ENCODE results near the gene ARID1B. TPM values are rescaled to one million over a fixed set of nuclear protein-coding genes. Genes with fewer than 3 reads are reported as not detected.

The ARID1B gene
- total and polyA plus RNA-seq, 2 of the 4 experiments (the other 2 are of a cell fraction) = 14.5 to 20.1 TPM

DNA sequence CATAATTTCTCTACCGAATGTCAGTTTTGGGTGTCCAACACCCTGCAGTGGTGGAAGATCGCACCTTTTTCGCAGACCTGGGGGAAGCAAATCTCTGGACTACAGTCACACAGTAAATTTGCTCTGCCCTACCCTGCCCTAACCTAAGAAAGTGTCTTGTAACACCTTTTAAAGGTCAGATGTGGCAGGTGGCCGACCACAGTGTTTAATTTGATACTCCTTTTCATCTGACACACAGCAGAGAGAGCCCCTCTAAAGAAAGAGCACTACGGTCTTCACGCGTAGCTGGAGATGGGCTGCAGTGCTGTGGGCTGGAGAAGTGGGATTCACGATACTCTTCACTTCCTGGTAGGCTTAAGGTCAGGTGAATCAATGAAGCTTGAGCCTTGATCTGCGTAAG lies 436.2 kb downstream of the ARID1B start:
- dilution Hi-C loops (cut with HindIII; ENCODE audit: low sequenced_read_pairs, unreplicated experiment) = no loop called here
- POLR2A ChIA-PET (ENCODE audit: unreplicated experiment) = no interaction called here

More for the DNA sequence above, 436.2 kb downstream of the ARID1B start:
- no peaks in the 10 kb centered on the region for H3K79me1 ChIP-seq (ENCODE audit: low read depth in 1 of 2, low read length in 2 of 2)
- no peak overlapping the region for H3K4me2 ChIP-seq (ENCODE audit: low read depth, low read length)
- H3K14ac ChIP-seq (replicated peaks; ENCODE audit: low read depth, low read length) = no peak overlapping the region
- H2AK5ac ChIP-seq (ENCODE audit: low read depth, low read length) = no peak overlapping the region
- H2BK5ac ChIP-seq (ENCODE audit: low read depth, low read length, poor library complexity, severe bottlenecking) = no peak overlapping the region
- intact Hi-C loops (cut with micrococcal nuclease) = no loop called here
- no peak overlapping the region for H2BK20ac ChIP-seq (ENCODE audit: low read depth, low read length)
- no peak overlapping the region for H2BK15ac ChIP-seq (ENCODE audit: low read depth, low read length)
- in situ Hi-C loops (cut with MboI; ENCODE audit: low sequenced_read_pairs) = no loop called here
- ATAC-seq (ENCODE audit: low read depth) = no peak
- H3K9me3 ChIP-seq (ENCODE audit: control insufficient read depth, insufficient read depth, low read length) = no peaks in the 10 kb centered on the region
- H3K4ac ChIP-seq (ENCODE audit: low read depth, low read length) = no peak overlapping the region
- H3K27ac ChIP-seq (ENCODE audit: insufficient read depth, low read length) = no peak overlapping the region
- no TSS peak for BruUV-seq (replicated peaks)
- no peak overlapping the region for H3K18ac ChIP-seq (ENCODE audit: low read depth, low read length)
- no peak overlapping the region for H2AFZ ChIP-seq (replicated peaks; ENCODE audit: low read length, poor library complexity)
- no peak overlapping the region for H4K8ac ChIP-seq (ENCODE audit: low read depth in 2 of 2, low read length in 2 of 2)
- no peaks in the 10 kb centered on the region for H3K27me3 ChIP-seq (ENCODE audit: control insufficient read depth, insufficient read depth, low read length)
- no peak overlapping the region for H3K9ac ChIP-seq (ENCODE audit: low read depth, low read length)
- no peak overlapping the region for H2AK9ac ChIP-seq (replicated peaks; ENCODE audit: low read depth, low read length, poor library complexity)
- no peak overlapping the region for H3K56ac ChIP-seq (ENCODE audit: extremely low read depth, insufficient read depth, low read length)
- peaks cover under 1% of the 10 kb centered on the region; the same call in 1 of the 2 replicates for H3K36me3 ChIP-seq (ENCODE audit: control insufficient read depth, insufficient read depth, low read length)
- TF ChIP-seq, protein P1, sequence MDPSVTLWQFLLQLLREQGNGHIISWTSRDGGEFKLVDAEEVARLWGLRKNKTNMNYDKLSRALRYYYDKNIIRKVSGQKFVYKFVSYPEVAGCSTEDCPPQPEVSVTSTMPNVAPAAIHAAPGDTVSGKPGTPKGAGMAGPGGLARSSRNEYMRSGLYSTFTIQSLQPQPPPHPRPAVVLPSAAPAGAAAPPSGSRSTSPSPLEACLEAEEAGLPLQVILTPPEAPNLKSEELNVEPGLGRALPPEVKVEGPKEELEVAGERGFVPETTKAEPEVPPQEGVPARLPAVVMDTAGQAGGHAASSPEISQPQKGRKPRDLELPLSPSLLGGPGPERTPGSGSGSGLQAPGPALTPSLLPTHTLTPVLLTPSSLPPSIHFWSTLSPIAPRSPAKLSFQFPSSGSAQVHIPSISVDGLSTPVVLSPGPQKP (IDR thresholded peaks at IDR 0.05; ENCODE audit: borderline replicate concordance, low read depth, low read length) = no peak
- TF ChIP-seq, protein P2, sequence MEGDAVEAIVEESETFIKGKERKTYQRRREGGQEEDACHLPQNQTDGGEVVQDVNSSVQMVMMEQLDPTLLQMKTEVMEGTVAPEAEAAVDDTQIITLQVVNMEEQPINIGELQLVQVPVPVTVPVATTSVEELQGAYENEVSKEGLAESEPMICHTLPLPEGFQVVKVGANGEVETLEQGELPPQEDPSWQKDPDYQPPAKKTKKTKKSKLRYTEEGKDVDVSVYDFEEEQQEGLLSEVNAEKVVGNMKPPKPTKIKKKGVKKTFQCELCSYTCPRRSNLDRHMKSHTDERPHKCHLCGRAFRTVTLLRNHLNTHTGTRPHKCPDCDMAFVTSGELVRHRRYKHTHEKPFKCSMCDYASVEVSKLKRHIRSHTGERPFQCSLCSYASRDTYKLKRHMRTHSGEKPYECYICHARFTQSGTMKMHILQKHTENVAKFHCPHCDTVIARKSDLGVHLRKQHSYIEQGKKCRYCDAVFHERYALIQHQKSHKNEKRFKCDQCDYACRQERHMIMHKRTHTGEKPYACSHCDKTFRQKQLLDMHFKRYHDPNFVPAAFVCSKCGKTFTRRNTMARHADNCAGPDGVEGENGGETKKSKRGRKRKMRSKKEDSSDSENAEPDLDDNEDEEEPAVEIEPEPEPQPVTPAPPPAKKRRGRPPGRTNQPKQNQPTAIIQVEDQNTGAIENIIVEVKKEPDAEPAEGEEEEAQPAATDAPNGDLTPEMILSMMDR (conservative IDR thresholded peaks at IDR 0.05; ENCODE audit: low read depth, low read length) = no peak
- TF ChIP-seq CEBPB (IDR thresholded peaks at IDR 0.05; ENCODE audit: low read depth, low read length) (no peak), RFX5 (IDR thresholded peaks at IDR 0.05; ENCODE audit: low read depth, low read length) (no peak), POLR2A (IDR thresholded peaks at IDR 0.05; ENCODE audit: low read depth, low read length) (no peak), RAD21 (IDR thresholded peaks at IDR 0.05; ENCODE audit: low read length) (no peak), SMC3 (IDR thresholded peaks at IDR 0.05; ENCODE audit: low read depth, low read length) (no peak), CHD1 (IDR thresholded peaks at IDR 0.05; ENCODE audit: low read depth, low read length) (no peak), MXI1 (IDR thresholded peaks at IDR 0.05; ENCODE audit: borderline replicate concordance, low read depth, low read length) (no peak), NFE2L2 (IDR thresholded peaks at IDR 0.05; ENCODE audit: low read depth, low read length) (no peak), MAZ (IDR thresholded peaks at IDR 0.05; ENCODE audit: borderline replicate concordance, low read depth, low read length) (no peak), RCOR1 (IDR thresholded peaks at IDR 0.05; ENCODE audit: insufficient replicate concordance, low read length) (no peak), FOS (IDR thresholded peaks at IDR 0.05; ENCODE audit: low read depth, low read length) (no peak), MAFK (IDR thresholded peaks at IDR 0.05; ENCODE audit: low read depth, low read length) (no peak), BHLHE40 (IDR thresholded peaks at IDR 0.05; ENCODE audit: low read depth, low read length) (no peak)
- TF ChIP-seq, protein P3, sequence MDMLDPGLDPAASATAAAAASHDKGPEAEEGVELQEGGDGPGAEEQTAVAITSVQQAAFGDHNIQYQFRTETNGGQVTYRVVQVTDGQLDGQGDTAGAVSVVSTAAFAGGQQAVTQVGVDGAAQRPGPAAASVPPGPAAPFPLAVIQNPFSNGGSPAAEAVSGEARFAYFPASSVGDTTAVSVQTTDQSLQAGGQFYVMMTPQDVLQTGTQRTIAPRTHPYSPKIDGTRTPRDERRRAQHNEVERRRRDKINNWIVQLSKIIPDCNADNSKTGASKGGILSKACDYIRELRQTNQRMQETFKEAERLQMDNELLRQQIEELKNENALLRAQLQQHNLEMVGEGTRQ (IDR thresholded peaks at IDR 0.05; ENCODE audit: low read depth, low read length) = no peak
- no CpG with 5 or more reads among the region's 9 CpGs for WGBS, 2 experiments (ENCODE audit: extremely low coverage in 2 of 2, insufficient read length in 1 of 2)
- no peaks in the 10 kb centered on the region for H3K9me1 ChIP-seq (ENCODE audit: insufficient read depth, low read length)
- CTCF ChIA-PET = no interaction called here
- DNase-seq = no peak
- H3K23ac ChIP-seq (ENCODE audit: low read depth, low read length) = no peak overlapping the region
- H2BK120ac ChIP-seq (ENCODE audit: low read depth, low read length) = no peak overlapping the region
- H4K5ac ChIP-seq (ENCODE audit: low read depth, low read length) = no peak overlapping the region
- no peaks in the 10 kb centered on the region for H4K20me1 ChIP-seq (ENCODE audit: insufficient read depth, low read length)
- no peak overlapping the region for H3K4me3 ChIP-seq (ENCODE audit: insufficient read depth, low read depth, low read length)
- H4K91ac ChIP-seq (ENCODE audit: insufficient read depth, low read depth, low read length) = no peak overlapping the region
- H3K4me1 ChIP-seq (ENCODE audit: control insufficient read depth, insufficient read depth, low read length) = no peaks in the 10 kb centered on the region

Data from IMR-90 (cell line).